Keratinocyte (primary cell): Measurements from ENCODE around the gene SPINK14. TPM values are rescaled to one million over a fixed set of nuclear protein-coding genes. Genes with fewer than 3 reads are reported as not detected.

Experiments used
- DNase-seq: peaks from one replicate; pipeline ENCODE4 v3.0.0-alpha.2; 2011; ENCODE audit warnings: low read depth, missing footprints, low spot score
- FAIRE-seq: peaks from 2 replicates; lab custom pipeline; 2011; peaks lifted over from hg19 to GRCh38; lab: Jason Lieb, UNC
- H2AFZ ChIP-seq: 2 replicates; pipeline ENCODE4 v1.6.0; 2012; ENCODE audit warnings: low read length, control low read depth, inconsistent platforms; ENCODE audit not compliant: control insufficient read depth
- H3K27ac ChIP-seq: 2 replicates; pipeline ENCODE4 v1.5.1; 2011; ENCODE audit warnings: low read length; ENCODE audit not compliant: control insufficient read depth, insufficient read depth
- H3K27me3 ChIP-seq: 3 replicates; pipeline ENCODE4 v1.6.0; 2011; ENCODE audit warnings: low read length; ENCODE audit not compliant: control insufficient read depth, insufficient read depth; ENCODE audit errors: extremely low read depth
- H3K36me3 ChIP-seq, 2 experiments: 2 replicates in 1 of 2; 3 replicates in 1 of 2; pipeline ENCODE4 v1.5.1; 2011; ENCODE audit warnings: low read length in 2 of 2, mild to moderate bottlenecking in 1 of 2; ENCODE audit not compliant: control insufficient read depth in 2 of 2, insufficient read depth in 2 of 2; ENCODE audit errors: extremely low read depth in 1 of 2
- H3K4me1 ChIP-seq: 3 replicates; pipeline ENCODE4 v1.5.1; 2011; ENCODE audit warnings: low read length; ENCODE audit not compliant: control insufficient read depth, insufficient read depth; ENCODE audit errors: extremely low read depth
- H3K4me2 ChIP-seq: 3 replicates; pipeline ENCODE4 v1.6.0; 2011; ENCODE audit warnings: low read depth, low read length; ENCODE audit not compliant: control insufficient read depth, insufficient read depth; ENCODE audit errors: extremely low read depth
- H3K4me3 ChIP-seq, 3 experiments: fragments of 200-600 bp in 1 of 3; sonication (generic) in 1 of 3; 2 replicates in 2 of 3; 3 replicates in 1 of 3; pipeline ENCODE4 v1.5.1; 2011 to 2016; ENCODE audit warnings: low read length in 3 of 3, mild to moderate bottlenecking in 3 of 3, control low read depth in 2 of 3, inconsistent platforms in 1 of 3, low read depth in 1 of 3, mixed read lengths in 1 of 3, mixed run types in 1 of 3, moderate library complexity in 1 of 3; ENCODE audit not compliant: control insufficient read depth in 2 of 3, insufficient read depth in 2 of 3; ENCODE audit errors: extremely low read depth in 1 of 3
- H3K79me2 ChIP-seq: 2 replicates; pipeline ENCODE4 v1.6.0; 2012; ENCODE audit warnings: low read length; ENCODE audit not compliant: control insufficient read depth, insufficient read depth
- H3K9ac ChIP-seq: 3 replicates; pipeline ENCODE4 v1.6.0; 2011; ENCODE audit warnings: low read length; ENCODE audit not compliant: control insufficient read depth, insufficient read depth; ENCODE audit errors: extremely low read depth
- H3K9me1 ChIP-seq: 3 replicates; pipeline ENCODE4 v1.6.0; 2011; ENCODE audit warnings: low read length; ENCODE audit not compliant: control insufficient read depth, insufficient read depth; ENCODE audit errors: extremely low read depth
- H3K9me3 ChIP-seq: 2 replicates; pipeline ENCODE4 v1.5.1; 2012; ENCODE audit warnings: low read depth, low read length; ENCODE audit not compliant: control insufficient read depth
- H4K20me1 ChIP-seq: 3 replicates; pipeline ENCODE4 v1.6.0; 2011; ENCODE audit warnings: low read length; ENCODE audit not compliant: control insufficient read depth, insufficient read depth; ENCODE audit errors: extremely low read depth
- EZH2 ChIP-seq: IDR thresholded peaks from one replicate; pipeline ENCODE4 v1.6.1; 2012; ENCODE audit warnings: inconsistent platforms, mild to moderate bottlenecking, low read length, moderate library complexity
- dilution Hi-C: fragments of 300-500 bp; cut with MboI; formaldehyde crosslinking; loops from one replicate; pipeline ENCODE4 v1.7.0; 2020; ENCODE audit warnings: low sequenced_read_pairs; ENCODE audit not compliant: extremely low pct_ligation_motif_present
- polyA plus RNA-seq, 5 experiments: library from polyadenylated mRNA; depleted of rRNA in 3 of 5; stranded (reverse) in 3 of 5; stranded (forward) in 1 of 5; unstranded in 1 of 5; fragments of >200 nt; gene quantifications; 1 replicate in 1 of 5; 2 replicates in 3 of 5; 3 replicates in 1 of 5; pipeline versions ENCODE4 v1.2.1 to v1.2.3, GENCODE V29; 2011 to 2012; ENCODE audit warnings: missing spikeins in 2 of 5, low read depth in 1 of 5, low replicate concordance in 1 of 5
- TF ChIP-seq, protein P1 (sequence below), 3 experiments: IDR thresholded peaks in 1 of 3; conservative IDR thresholded peaks in 1 of 3; optimal IDR thresholded peaks in 1 of 3; 2 replicates in 2 of 3; 3 replicates in 1 of 3; pipeline versions ENCODE3 to v1.5.1; 2011; ENCODE audit warnings: low read length in 3 of 3, mild to moderate bottlenecking in 3 of 3, moderate library complexity in 2 of 3, control low read depth in 1 of 3, inconsistent platforms in 1 of 3; ENCODE audit not compliant: insufficient read depth in 2 of 3; ENCODE audit errors: extremely low read depth in 1 of 3

Gene SPINK14
- polyA plus RNA-seq, 1 donor (not counting 4 experiments of a cell fraction or from before 2014, with no cell fraction given) = not detected

- FAIRE-seq (peak; percentile 97), DNase-seq (no peak)
- H3K9me3 ChIP-seq = no peaks in the 10 kb centered on the region
- H3K4me1 ChIP-seq = peaks cover 10% of the 10 kb centered on the region
- H3K36me3 ChIP-seq = no peaks in the 10 kb centered on the region
- dilution Hi-C loops = no loop called here
- H2AFZ ChIP-seq = no peak overlapping the region
- TF ChIP-seq, protein P1, sequence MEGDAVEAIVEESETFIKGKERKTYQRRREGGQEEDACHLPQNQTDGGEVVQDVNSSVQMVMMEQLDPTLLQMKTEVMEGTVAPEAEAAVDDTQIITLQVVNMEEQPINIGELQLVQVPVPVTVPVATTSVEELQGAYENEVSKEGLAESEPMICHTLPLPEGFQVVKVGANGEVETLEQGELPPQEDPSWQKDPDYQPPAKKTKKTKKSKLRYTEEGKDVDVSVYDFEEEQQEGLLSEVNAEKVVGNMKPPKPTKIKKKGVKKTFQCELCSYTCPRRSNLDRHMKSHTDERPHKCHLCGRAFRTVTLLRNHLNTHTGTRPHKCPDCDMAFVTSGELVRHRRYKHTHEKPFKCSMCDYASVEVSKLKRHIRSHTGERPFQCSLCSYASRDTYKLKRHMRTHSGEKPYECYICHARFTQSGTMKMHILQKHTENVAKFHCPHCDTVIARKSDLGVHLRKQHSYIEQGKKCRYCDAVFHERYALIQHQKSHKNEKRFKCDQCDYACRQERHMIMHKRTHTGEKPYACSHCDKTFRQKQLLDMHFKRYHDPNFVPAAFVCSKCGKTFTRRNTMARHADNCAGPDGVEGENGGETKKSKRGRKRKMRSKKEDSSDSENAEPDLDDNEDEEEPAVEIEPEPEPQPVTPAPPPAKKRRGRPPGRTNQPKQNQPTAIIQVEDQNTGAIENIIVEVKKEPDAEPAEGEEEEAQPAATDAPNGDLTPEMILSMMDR (optimal IDR thresholded peaks at IDR 0.05 in 1 of 3, IDR thresholded peaks at IDR 0.05 in 1 of 3, conservative IDR thresholded peaks at IDR 0.05 in 1 of 3; ENCODE audit: extremely low read depth in 1 of 3, insufficient read depth in 2 of 3, low read length in 3 of 3) = no peak
- TF ChIP-seq EZH2 = no peak
- H3K9me1 ChIP-seq = no peaks in the 10 kb centered on the region
- no peaks in the 10 kb centered on the region for H4K20me1 ChIP-seq
- H3K4me3 ChIP-seq = no peak overlapping the region
- no peak overlapping the region for H3K4me2 ChIP-seq
- H3K9ac ChIP-seq = no peak overlapping the region
- H3K27ac ChIP-seq = no peak overlapping the region
- H3K79me2 ChIP-seq = no peaks in the 10 kb centered on the region
- no peaks in the 10 kb centered on the region for H3K27me3 ChIP-seq
Observed at GRCh38 chr5:148145916-148146315, 22.4 kb upstream of the SPINK14 start.

DNA sequence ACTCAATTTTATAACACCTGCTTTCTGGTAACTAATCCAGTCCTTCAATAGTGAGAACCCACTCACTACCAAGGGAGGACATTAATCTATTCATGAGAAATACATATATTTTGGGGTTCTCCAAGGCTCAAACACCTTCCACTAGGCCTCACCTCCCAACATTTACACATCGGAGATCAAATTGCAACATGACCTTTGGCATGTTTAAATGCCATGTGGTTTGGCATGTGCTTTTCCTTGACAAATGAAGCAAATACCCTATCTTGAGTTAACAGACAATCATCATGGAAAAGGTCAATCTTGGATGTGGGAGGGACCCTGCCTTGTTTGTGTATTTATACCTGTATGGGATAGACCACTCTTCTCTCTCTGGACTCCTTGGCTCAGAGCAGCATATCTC lies 21.9 kb upstream of the SPINK14 start:
- H3K27ac ChIP-seq = no peak overlapping the region
- H3K9me3 ChIP-seq = no peaks in the 10 kb centered on the region
- no peak overlapping the region for H3K9ac ChIP-seq
- no peaks in the 10 kb centered on the region for H3K27me3 ChIP-seq
- H3K9me1 ChIP-seq = no peaks in the 10 kb centered on the region
- no peak for DNase-seq
- no peak for FAIRE-seq
- peaks cover 10% of the 10 kb centered on the region for H3K4me1 ChIP-seq
- no peaks in the 10 kb centered on the region for H4K20me1 ChIP-seq
- no peaks in the 10 kb centered on the region for H3K36me3 ChIP-seq
- H3K4me2 ChIP-seq = no peak overlapping the region
- TF ChIP-seq, protein P1 (optimal IDR thresholded peaks at IDR 0.05 in 1 of 3, IDR thresholded peaks at IDR 0.05 in 1 of 3, conservative IDR thresholded peaks at IDR 0.05 in 1 of 3; ENCODE audit: extremely low read depth in 1 of 3, insufficient read depth in 2 of 3, low read length in 3 of 3) = no peak
- no peak for TF ChIP-seq EZH2
- no peaks in the 10 kb centered on the region for H3K79me2 ChIP-seq
- dilution Hi-C loops = no loop called here
- no peak overlapping the region for H3K4me3 ChIP-seq
- no peak overlapping the region for H2AFZ ChIP-seq
